Brain microvascular endothelial cell (primary cell): ENCODE results near the gene EMC8.

ENCODE experiments used
- DNase-seq: peaks from one replicate; pipeline ENCODE4 v3.0.0-alpha.2; 2020
- H3K27ac ChIP-seq: fragments of 250-450 bp; sonication (Bioruptor Pico); 2 replicates; pipeline ENCODE4 v1.5.1; 2020; ENCODE audit warnings: mild to moderate bottlenecking, moderate library complexity
- H3K27me3 ChIP-seq: fragments of 250-450 bp; sonication (Bioruptor Pico); replicated peaks from 2 replicates; pipeline ENCODE4 v1.5.1; 2020; ENCODE audit warnings: mild to moderate bottlenecking
- H3K36me3 ChIP-seq: fragments of 250-450 bp; sonication (Bioruptor Pico); replicated peaks from 2 replicates; pipeline ENCODE4 v1.5.1; 2020; ENCODE audit warnings: mild to moderate bottlenecking
- H3K4me3 ChIP-seq: 2 replicates; pipeline ENCODE4 v1.5.1; 2011; ENCODE audit warnings: low read depth, mild to moderate bottlenecking, control low read depth, low read length, moderate library complexity
- CTCF ChIP-seq: IDR thresholded peaks from 2 replicates; pipeline ENCODE4 v1.5.1; 2011; ENCODE audit warnings: low read depth, mild to moderate bottlenecking, moderate library complexity, low read length, control low read depth, inconsistent platforms; ENCODE audit errors: missing control alignments
- in situ Hi-C: cut with HindIII; loops from 2 replicates; pipeline ENCODE4 v1.10.0; 2017; ENCODE audit warnings: low sequenced_read_pairs, low pct_ligation_motif_present

The EMC8 gene

GRCh38 chr16:85798901-85799496 lies 345 bp downstream of the EMC8 start:
- peaks cover 45% of the 10 kb centered on the region for H3K36me3 ChIP-seq
- peak overlapping the region; percentile 92 for H3K27ac ChIP-seq
- DNase-seq, result no peak
- TF ChIP-seq CTCF, result no peak
- H3K27me3 ChIP-seq, result no peaks in the 10 kb centered on the region
- in situ Hi-C loops, result no loop called here
- H3K4me3 ChIP-seq, result peak overlapping the region; percentile 93

- H3K36me3 ChIP-seq, result peaks cover 38% of the 10 kb centered on the region
- peak overlapping the region; percentile 92 for H3K27ac ChIP-seq
- H3K27me3 ChIP-seq, result no peaks in the 10 kb centered on the region
- H3K4me3 ChIP-seq, result peak overlapping the region; percentile 93
- in situ Hi-C loops, result no loop called here
- no peak for TF ChIP-seq CTCF
- no peak for DNase-seq
These were observed 1.0 kb downstream of the EMC8 start for GRCh38 chr16:85798283-85798776.

- Histone ChIP-seq H3K27me3 (no peaks in the 10 kb centered on the region), H3K36me3 (peaks cover 22% of the 10 kb centered on the region), H3K27ac (no peak overlapping the region), H3K4me3 (no peak overlapping the region)
- DNase-seq, result no peak
- TF ChIP-seq CTCF, result no peak
- in situ Hi-C loops, result no loop called here
These were observed 2.7 kb downstream of the EMC8 start for GRCh38 chr16:85796599-85796998.

GRCh38 chr16:85796152-85796551 lies 3.2 kb downstream of the EMC8 start:
- TF ChIP-seq CTCF, result no peak
- no peak for DNase-seq
- Histone ChIP-seq H3K4me3 (no peak overlapping the region), H3K27me3 (no peaks in the 10 kb centered on the region), H3K27ac (no peak overlapping the region), H3K36me3 (peaks cover 20% of the 10 kb centered on the region)
- in situ Hi-C loops, result no loop called here

- Histone ChIP-seq H3K4me3 (no peak overlapping the region), H3K36me3 (peaks cover 19% of the 10 kb centered on the region), H3K27me3 (no peaks in the 10 kb centered on the region), H3K27ac (no peak overlapping the region)
- no peak for DNase-seq
- no peak for TF ChIP-seq CTCF
- in situ Hi-C loops, result no loop called here
These were observed 4.6 kb downstream of the EMC8 start for GRCh38 chr16:85794696-85795095.
